Measurements from ENCODE around the gene MRPL9.

- no peak for TF ChIP-seq EZH2phosphoT487 (IDR thresholded peaks at IDR 0.05; ENCODE audit: low read depth)
- no peak for TF ChIP-seq CTCF (IDR thresholded peaks at IDR 0.05; ENCODE audit: low read depth, low read length)
These were observed 40.6 kb upstream of the MRPL9 start for GRCh38 chr1:151803915-151804314.
